Nephron (organoid): ENCODE data around the gene OSBPL3.

Experiments
- H3K27ac Mint-ChIP-seq, 3 experiments: 2 replicates each; pipeline ENCODE4 v1.8.0; 2020; ENCODE audit warnings: mixed read lengths in 3 of 3, mild to moderate bottlenecking in 2 of 3, moderate library complexity in 1 of 3
- H3K27me3 Mint-ChIP-seq: 2 replicates; pipeline ENCODE4 v1.8.0; 2021; ENCODE audit warnings: low read depth, mild to moderate bottlenecking, moderate library complexity, mixed read lengths
- H3K36me3 Mint-ChIP-seq: 2 replicates; pipeline ENCODE4 v1.8.0; 2020; ENCODE audit warnings: low read depth, mixed read lengths
- H3K4me1 Mint-ChIP-seq: 2 replicates; pipeline ENCODE4 v1.8.0; 2020; ENCODE audit warnings: mixed read lengths
- H3K4me3 Mint-ChIP-seq, 3 experiments: 2 replicates each; pipeline ENCODE4 v1.8.0; 2020; ENCODE audit warnings: mild to moderate bottlenecking in 3 of 3, mixed read lengths in 3 of 3, moderate library complexity in 2 of 3
- H3K9me3 Mint-ChIP-seq: 2 replicates; pipeline ENCODE4 v1.8.0; 2020; ENCODE audit warnings: mixed read lengths
- CTCF ChIP-seq, 3 experiments: fragments of 200-600 bp; sonication (generic); IDR thresholded peaks; one replicate each; pipeline ENCODE4 v1.5.0; 2021; ENCODE audit warnings: antibody characterized with exemption in 3 of 3; ENCODE audit not compliant: unreplicated experiment in 3 of 3

OSBPL3 gene

DNA sequence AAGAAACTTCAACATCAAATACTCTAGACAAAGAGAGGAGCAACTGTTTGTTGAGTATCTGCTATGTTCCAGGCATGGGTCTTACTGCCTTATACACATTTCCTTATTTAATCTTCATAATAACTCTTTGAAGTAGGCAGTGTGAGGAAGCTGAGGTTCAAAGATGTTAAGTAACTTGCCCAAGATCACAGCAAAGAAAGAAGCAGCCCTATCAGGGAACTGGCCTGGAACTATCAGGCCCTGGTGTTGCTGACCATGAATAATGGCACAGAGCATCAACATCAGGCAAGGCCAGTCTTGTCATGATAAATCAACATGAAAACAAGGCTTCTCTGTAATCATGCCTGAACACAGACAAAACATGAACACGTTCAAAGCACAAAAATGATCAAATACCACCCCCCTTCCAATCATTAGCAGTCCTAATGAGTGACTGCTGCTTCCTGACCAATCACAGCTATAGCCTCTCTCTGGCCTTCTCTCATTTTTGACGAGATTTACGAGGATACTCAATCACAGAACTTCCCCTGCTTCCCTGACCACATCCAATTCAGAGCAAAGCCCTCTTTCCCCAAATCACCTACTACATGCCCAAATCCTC is 225.0 kb downstream of the OSBPL3 start:
- no peaks in the 10 kb centered on the region for H3K9me3 Mint-ChIP-seq
- no peak overlapping the region for H3K27ac Mint-ChIP-seq
- no peaks in the 10 kb centered on the region for H3K4me1 Mint-ChIP-seq
- no peak for TF ChIP-seq CTCF (IDR thresholded peaks at IDR 0.05; ENCODE audit: unreplicated experiment in 3 of 3)
- H3K27me3 Mint-ChIP-seq = peaks cover 28% of the 10 kb centered on the region
- no peaks in the 10 kb centered on the region for H3K36me3 Mint-ChIP-seq
- peak overlapping the region; percentile 93 to 95 (median 93) for H3K4me3 Mint-ChIP-seq

DNA sequence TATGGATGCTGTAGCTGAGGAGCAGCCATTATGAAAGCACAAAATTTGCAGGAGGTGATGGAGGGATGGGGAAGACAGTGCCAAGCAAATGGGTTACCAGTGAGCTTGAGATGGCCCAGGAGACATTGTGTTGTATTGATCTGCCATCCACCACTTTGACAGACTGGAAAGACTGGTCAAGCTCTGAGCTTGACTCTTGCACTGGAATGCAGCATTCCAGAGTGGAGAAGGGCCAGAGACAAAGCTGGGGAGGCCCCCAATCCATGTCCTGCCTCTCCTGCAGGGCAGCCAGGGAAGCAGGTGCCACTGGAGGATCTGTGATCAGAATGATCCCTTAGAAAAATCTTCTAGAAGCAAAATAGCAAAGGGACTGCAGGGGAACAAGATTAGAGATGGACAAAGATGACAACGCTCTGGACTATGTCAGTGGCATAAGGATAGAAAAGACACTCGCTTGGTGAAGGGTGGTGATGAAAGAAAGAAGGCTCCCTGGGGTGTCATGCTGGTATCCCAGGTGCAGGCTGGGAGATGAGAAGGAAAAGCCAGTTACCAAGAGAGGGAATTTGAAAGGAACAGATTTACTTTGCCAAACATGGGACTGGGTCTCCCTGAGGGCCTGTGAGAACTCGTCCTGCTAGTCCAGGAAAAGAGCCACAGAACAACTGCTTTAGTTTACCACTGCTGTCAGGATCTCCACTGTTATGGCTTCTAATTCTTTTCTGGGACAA is 227.7 kb downstream of the OSBPL3 start:
- peaks cover 22% of the 10 kb centered on the region for H3K27me3 Mint-ChIP-seq
- no peaks in the 10 kb centered on the region for H3K4me1 Mint-ChIP-seq
- TF ChIP-seq CTCF (IDR thresholded peaks at IDR 0.05; ENCODE audit: unreplicated experiment in 3 of 3) = no peak
- no peaks in the 10 kb centered on the region for H3K9me3 Mint-ChIP-seq
- H3K36me3 Mint-ChIP-seq = no peaks in the 10 kb centered on the region
- no peak overlapping the region for H3K4me3 Mint-ChIP-seq
- H3K27ac Mint-ChIP-seq = no peak overlapping the region

GRCh38 chr7:24751484-24751883 is 228.5 kb downstream of the OSBPL3 start:
- Mint-ChIP-seq H3K4me3 (no peak overlapping the region), H3K27me3 (peaks cover 16% of the 10 kb centered on the region), H3K36me3 (no peaks in the 10 kb centered on the region), H3K4me1 (no peaks in the 10 kb centered on the region), H3K27ac (no peak overlapping the region), H3K9me3 (no peaks in the 10 kb centered on the region)
- TF ChIP-seq CTCF (IDR thresholded peaks at IDR 0.05; ENCODE audit: unreplicated experiment in 3 of 3) = no peak

DNA sequence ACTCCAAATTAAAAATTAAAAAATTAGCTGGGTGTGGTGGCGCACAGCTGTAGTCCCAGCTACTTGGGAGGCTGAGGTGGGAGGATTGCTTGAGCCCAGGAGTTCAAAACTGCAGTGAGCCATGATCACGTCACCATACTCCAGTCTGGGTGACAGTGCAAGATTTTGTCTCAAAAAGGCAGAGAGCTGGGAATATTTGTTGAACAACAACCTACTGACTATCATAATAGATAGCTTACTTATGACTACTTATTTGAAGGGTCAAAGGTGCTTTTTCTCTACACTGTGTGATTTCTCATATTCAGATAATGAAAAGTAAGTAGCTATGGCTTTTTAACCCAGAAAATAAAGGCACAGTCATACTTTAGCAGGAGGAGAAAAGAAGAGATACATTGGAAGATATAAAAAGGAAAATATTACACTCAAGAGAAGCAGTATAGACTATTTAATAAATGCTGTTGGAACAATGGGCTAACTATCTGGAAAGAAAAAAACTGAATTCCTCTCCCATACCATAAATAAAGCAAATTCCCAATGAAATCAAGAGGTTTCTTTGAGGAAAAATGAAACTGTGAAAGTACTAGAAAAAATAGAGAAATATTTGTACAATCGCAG is 229.4 kb downstream of the OSBPL3 start:
- Mint-ChIP-seq H3K27me3 (peaks cover 7% of the 10 kb centered on the region), H3K4me1 (no peaks in the 10 kb centered on the region), H3K27ac (no peak overlapping the region), H3K36me3 (no peaks in the 10 kb centered on the region), H3K4me3 (no peak overlapping the region), H3K9me3 (no peaks in the 10 kb centered on the region)
- TF ChIP-seq CTCF (IDR thresholded peaks at IDR 0.05; ENCODE audit: unreplicated experiment in 3 of 3) = no peak

DNA sequence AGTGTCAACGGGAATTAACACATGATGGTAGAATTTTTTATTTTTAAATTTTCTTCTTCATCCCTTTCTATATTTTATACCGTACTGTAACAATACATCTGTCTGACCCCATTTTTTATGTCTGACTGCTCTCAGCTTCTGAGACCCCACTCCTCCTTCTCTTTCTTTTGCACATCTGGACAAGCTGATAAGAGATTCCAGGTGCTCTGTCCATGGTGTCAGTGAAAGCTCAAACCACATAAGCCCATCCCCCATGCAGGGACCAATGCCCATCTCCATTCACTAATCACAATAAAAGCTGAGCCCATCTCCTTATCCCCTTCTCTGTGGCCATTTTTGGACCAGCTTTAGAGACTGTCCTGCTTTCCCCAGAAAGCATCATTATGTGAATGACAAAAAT is 231.5 kb downstream of the OSBPL3 start:
- Mint-ChIP-seq H3K4me1 (no peaks in the 10 kb centered on the region), H3K9me3 (no peaks in the 10 kb centered on the region), H3K27ac (no peak overlapping the region), H3K36me3 (no peaks in the 10 kb centered on the region), H3K27me3 (no peaks in the 10 kb centered on the region), H3K4me3 (no peak overlapping the region)
- no peak for TF ChIP-seq CTCF (IDR thresholded peaks at IDR 0.05; ENCODE audit: unreplicated experiment in 3 of 3)
